Activated CD8-positive, alpha-beta memory T cell treated with anti-CD3 and anti-CD28 coated beads, Interleukin-2, amount 50 U/mL, for 24 hours (primary cell): ENCODE measurements around the gene CD302.
"Not testable (repeated sequence)": the region's sequence is repeated elsewhere in the genome, so short reads cannot be mapped to it uniquely, and the experiment has no call there.

Experiments
- DNase-seq: peaks from one replicate; pipeline ENCODE4 v3.0.0-alpha.2; 2020; ENCODE audit errors: extremely low read depth

CD302 gene

GRCh38 chr2:159793326-159793725 is 4.7 kb downstream of the CD302 start:
- no peak for DNase-seq

- no peak for DNase-seq
These were observed 5.4 kb downstream of the CD302 start for GRCh38 chr2:159792599-159792998.

DNA sequence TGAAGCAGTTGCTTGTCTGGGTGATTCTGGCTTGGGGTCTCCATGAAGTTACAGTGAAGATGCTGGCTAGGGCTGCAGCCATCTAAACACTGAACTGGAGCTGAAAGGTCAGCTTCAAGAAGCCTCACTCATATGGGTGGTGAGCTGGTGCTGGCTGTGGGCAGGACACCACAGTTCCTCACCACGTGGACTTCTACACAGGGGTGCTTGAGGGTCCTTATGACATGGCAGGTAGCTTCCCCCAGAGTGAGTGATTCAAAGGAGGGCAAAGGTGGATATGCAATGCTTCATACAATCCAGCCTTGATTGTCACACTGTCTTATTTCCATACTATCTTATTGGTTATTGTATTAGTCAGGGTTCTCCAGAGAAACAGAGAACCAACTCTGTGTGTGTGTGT is 6.0 kb downstream of the CD302 start:
- DNase-seq: no peak

DNA sequence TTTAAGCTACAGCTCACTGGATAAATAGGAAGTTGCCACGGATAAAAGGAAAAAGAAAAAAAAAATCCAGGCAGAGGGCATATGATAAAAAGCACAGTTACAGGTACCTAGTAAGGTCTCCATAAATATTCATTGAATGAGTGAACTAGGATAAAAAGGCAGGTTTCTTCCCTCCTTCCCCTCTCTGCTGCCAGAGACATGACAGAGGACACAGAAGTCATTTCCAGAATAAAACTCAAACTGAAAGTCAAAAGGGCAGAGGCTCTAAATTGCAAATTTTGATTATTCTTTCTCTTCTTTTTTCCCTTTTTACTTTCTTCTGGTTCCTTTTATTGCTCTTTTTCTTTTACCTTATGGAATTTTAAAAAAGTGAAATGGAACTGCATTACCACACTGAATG is 7.7 kb downstream of the CD302 start:
- DNase-seq: no peak

GRCh38 chr2:159788253-159788652 is 9.8 kb downstream of the CD302 start:
- DNase-seq: no peak

DNA sequence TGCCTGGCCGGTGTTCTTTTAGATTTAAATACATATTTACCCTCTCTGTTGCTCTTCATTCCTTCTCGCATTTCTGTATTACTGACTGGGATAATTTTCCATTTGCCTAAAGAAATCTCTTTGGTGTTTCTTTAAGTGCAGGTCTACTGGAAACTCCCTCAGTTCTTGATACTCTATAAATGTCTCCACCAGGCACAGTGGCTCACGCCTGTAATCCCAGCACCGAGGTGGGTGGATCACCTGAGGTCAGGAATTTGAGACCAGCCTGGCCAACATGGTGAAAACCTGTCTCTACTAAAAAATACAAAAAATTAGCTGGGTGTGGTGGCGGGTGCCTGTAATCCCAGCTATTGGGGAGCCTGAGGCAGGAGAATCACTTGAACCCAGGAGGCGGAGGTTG is 10.4 kb downstream of the CD302 start:
- DNase-seq: not testable (repeated sequence)

DNA sequence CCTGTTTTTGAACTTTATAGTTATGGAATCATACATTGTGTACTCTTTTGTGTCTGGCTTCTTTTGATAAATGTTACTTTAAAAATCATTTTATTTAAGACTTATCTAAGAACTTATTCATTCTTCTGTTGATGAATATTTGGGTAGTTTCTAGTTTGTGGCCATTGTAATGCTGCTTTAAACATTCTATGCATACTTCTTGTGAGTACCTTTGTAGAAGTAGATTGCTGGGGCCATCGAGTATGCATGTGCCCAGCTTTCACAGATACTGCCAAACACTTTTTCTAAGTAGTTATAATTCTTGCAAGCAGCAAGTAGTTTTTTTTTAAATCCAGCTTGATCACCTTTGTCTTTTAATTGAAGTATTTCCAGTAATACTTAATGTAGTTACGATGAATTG is 11.1 kb downstream of the CD302 start:
- no peak for DNase-seq

DNA sequence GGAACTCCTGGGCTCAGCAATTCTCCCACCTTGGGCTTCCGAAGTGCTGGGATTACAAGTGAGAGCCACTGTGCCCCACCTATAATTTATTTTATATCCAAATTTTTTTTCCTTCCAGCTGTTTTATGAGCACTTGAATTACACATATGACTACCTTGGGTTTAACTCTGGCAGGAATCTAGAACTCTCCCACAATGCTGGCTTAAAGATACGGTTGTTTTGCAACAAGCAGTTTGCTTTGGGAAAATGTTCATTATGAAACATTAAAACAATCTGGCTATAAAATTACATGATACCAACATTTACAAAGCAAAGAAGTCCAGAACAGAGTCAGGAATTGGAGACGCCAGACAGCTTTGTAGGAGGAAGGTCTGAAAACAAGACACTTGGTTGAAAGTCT is 12.8 kb downstream of the CD302 start:
- no peak for DNase-seq

DNA sequence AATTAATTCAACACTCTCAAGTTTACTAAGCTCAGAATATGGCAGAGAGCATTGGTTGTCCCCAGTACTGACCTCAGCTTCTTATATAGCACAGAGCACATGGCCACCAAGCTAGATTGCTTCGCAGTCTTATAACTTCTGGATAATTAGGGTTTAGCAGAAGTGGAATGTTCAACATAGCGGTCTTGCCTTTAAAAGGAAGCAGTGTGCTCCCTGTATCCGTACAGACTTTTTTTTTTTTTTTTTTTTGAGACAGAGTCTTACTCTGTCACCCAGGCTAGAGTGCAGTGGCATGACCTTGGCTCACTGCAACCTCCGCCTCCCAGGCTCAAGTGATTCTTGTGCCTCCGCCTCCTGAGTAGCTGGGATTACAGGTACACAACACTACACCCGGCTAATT is 13.3 kb downstream of the CD302 start:
- DNase-seq: not testable (repeated sequence)

- DNase-seq: no peak
These were observed 14.5 kb downstream of the CD302 start for GRCh38 chr2:159783556-159783955.

DNA sequence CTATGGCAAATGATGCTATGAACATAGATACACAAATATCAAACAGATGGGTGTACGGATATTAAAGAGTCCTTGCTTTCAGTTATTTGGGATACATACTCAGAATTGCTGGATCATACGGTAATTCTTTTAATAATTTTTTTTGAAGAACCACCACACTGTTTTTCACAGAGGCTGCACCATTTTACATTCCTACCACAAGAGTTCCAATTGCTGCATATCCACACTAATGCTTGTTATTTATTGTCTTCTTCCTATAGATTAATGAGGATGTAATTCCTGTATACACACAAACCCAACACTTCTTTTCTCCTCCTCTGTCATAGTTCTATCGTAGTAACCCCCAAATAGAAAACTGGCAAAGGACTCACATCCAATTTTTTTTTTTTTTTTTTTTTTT is 21.7 kb downstream of the CD302 start:
- DNase-seq: no peak

DNA sequence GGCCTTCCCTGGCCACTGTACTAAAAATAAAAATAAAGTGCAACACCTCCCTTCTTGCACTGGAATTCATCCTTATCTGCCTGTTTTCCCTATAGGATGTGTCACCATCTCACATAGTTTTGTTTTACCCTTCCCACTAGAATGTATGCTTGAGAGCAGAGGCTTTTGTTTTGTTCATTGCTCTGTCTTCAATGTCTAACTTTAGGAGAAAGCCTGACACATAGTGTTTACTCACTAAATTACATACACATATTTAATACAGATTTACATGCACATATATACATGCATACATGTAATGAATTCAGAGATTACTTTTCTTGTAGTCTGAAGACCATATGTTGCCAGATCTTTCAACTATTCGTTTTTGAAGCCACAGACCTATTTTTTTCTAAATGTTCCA is 23.0 kb downstream of the CD302 start:
- DNase-seq: no peak

DNA sequence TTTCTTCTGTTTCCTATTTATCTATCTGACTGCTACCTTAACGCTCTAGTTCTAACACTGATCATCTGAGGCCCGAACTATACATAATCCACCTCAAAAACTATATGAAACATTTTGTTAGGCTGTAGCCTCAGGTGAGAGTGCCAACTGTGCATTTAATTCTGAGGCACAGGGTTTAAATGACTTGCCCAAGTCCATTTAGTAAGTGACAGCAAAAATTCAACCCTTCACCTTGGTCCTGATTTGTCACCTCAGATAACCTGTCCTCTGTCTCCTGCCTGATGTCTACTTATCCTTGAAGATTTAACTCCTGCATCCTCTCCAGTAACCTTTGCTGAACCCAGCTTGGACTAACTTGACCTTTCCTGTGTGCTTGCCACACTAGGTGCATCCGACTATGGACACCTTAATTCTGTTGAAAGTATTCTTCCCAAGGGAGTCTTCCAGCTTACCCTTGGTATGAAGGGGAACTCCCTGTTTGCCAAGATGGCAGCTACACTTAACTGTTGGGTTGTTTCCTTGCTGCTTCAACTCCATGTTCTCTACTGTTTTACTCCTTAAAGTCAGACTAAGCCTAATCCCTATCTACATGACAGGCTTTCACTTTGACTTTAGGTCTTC is 23.5 kb downstream of the CD302 start:
- no peak for DNase-seq

- no peak for DNase-seq
These were observed 24.1 kb downstream of the CD302 start for GRCh38 chr2:159773886-159774285.

- DNase-seq: no peak
These were observed 24.6 kb downstream of the CD302 start for GRCh38 chr2:159773426-159773825.

DNA sequence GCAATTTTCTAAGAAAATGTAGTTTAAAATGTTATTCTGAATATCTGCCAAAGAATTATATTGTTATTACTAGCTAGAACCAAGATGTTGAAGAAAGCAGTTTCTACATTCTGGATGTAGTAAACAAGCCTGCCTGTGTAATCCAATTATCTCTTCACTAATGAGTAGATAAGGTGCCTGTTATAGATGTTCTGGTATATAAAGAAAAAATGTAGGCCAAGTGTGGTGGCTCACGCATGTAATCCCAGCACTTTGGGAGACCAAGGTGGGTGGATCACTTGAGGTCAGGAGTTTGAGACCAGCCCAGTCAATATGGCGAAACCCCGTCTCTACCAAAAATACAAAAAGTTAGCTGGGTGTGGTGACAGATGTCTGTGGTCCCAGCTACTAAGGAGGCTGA is 28.9 kb downstream of the CD302 start:
- DNase-seq: no peak

DNA sequence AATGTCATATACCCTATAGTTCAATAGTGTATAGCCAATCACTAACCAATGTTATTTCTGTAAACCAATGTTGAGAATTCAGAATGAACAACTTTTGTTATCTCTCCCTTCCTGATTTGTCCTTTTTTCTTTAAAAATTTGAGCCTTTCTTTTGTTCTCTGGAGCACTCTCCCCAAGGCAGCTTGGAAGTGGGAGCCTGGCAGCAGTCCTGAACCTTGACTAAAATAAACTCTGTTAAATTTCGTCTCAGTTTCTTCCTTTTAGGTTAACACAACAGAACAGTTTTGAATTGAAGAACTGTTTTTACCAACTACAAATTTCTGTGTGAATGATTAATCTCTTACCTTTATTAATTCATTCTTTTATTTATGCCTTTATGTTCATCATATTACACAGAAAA is 35.9 kb downstream of the CD302 start:
- DNase-seq: no peak

GRCh38 chr2:159760326-159760725 is 37.7 kb downstream of the CD302 start:
- DNase-seq: no peak

GRCh38 chr2:159759577-159759976 is 38.4 kb downstream of the CD302 start:
- DNase-seq: no peak

- no peak for DNase-seq
These were observed 39.3 kb downstream of the CD302 start for GRCh38 chr2:159758686-159759085.

DNA sequence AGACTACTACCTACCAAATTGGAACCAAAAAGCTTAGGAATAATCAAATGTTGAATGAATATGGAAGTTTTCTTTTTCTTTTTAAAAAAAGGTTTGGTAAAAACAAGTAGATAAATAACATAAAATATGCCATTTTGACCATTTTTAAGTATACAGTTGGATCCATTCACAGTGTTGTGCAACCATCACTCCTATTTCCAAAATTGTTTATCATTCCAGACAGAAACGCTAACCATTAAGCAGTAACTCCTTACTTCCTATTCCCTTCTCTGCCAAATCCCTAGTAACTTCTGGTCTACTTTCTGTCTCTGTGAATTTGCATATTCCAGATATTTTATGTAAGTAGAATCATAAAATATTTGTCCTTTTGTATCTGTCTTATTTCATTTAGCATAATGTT is 39.8 kb downstream of the CD302 start:
- DNase-seq: no peak

DNA sequence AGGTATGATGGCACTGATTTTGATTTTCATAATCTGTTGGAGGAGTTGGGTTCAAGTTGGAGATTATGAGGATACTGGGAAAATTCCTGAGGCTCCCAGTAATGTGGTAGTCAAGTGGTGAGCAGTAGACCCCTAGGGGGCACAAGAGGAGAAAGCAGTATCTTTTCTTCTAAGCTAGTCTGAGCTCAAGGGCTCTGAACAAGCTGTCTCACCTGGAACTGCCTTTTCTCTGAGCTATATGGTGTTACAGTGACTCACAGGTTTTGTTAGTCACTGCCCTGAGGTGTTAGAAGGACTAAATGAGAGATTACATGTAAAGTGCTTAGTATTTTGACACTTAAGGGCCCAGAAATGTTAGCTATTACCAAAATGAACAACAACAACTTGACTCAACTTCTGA is 42.2 kb downstream of the CD302 start:
- no peak for DNase-seq

GRCh38 chr2:159755014-159755413 is 43.0 kb downstream of the CD302 start:
- no peak for DNase-seq

DNA sequence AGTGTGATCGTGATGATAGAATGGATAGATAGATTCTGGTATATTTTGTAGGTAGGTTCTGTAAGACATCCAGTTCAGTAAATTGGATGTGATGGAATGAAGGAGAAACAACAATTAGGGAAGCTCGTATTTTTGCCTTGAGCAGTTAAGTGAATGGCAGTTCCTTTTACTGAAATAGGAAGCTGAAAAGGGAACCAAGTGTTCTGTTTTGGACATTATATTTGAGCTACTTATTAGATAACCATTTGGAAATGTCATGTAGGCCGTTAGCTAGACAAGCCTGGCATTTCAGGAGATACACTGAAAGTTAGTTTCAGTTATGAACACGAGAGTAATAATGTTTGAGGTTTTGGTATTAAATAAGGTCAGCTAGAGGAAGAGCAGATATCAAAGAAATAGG is 44.2 kb downstream of the CD302 start:
- no peak for DNase-seq

GRCh38 chr2:159750873-159751272 is 47.1 kb downstream of the CD302 start:
- no peak for DNase-seq
